ENCODE measurements around the gene ABLIM1. TPM values are rescaled to one million over a fixed set of nuclear protein-coding genes. Genes with fewer than 3 reads are reported as not detected.

ABLIM1 gene
- total RNA-seq, 4 donors from 2014 or later, result 83.1 to 145 (median 120) TPM

GRCh38 chr10:114420811-114421485, 237.1 kb downstream of the ABLIM1 start:
- 88% methylated on average over 4 of the region's 4 CpGs for WGBS
- peaks cover 0 to 2% (median 1%) of the 10 kb centered on the region in 4 donors for H3K4me1 ChIP-seq
- no peaks in the 10 kb centered on the region for H3K27me3 ChIP-seq
- H3K9me3 ChIP-seq, result no peaks in the 10 kb centered on the region
- no peak for TF ChIP-seq POLR2A (IDR thresholded peaks at IDR 0.05; ENCODE audit: low read depth)
- TF ChIP-seq POLR2AphosphoS5 (IDR thresholded peaks at IDR 0.05), result no peak
- TF ChIP-seq EP300 (IDR thresholded peaks at IDR 0.05), result no peak
- TF ChIP-seq CTCF (IDR thresholded peaks at IDR 0.05), result no peak
- H3K4me3 ChIP-seq, result no peak overlapping the region
- H3K27ac ChIP-seq (replicated peaks in 1 of 4), result no peak overlapping the region
- intact Hi-C loops (cut with DNase I), result no loop called here
- DNase-seq (ENCODE audit: extremely low spot score), result no peak
- H3K36me3 ChIP-seq, result no peaks in the 10 kb centered on the region

- TF ChIP-seq POLR2A (IDR thresholded peaks at IDR 0.05; ENCODE audit: low read depth), result no peak
- no peak for TF ChIP-seq CTCF (IDR thresholded peaks at IDR 0.05)
- no peak for TF ChIP-seq POLR2AphosphoS5 (IDR thresholded peaks at IDR 0.05)
- TF ChIP-seq EP300 (IDR thresholded peaks at IDR 0.05), result no peak
- no peak overlapping the region for H3K4me3 ChIP-seq
- no peak overlapping the region for H3K27ac ChIP-seq (replicated peaks in 1 of 4)
- 90% methylated on average over 1 of the region's 1 CpG for WGBS
- H3K36me3 ChIP-seq, result no peaks in the 10 kb centered on the region
- peaks cover 3 to 7% (median 6%) of the 10 kb centered on the region in 4 donors for H3K4me1 ChIP-seq
- no peaks in the 10 kb centered on the region for H3K9me3 ChIP-seq
- no peak for DNase-seq (ENCODE audit: extremely low spot score)
- no peaks in the 10 kb centered on the region for H3K27me3 ChIP-seq
- intact Hi-C loops (cut with DNase I), result no loop called here
Measured at GRCh38 chr10:114418109-114418508, 240.0 kb downstream of the ABLIM1 start.

GRCh38 chr10:114412907-114413797, 244.9 kb downstream of the ABLIM1 start:
- no peaks in the 10 kb centered on the region for H3K9me3 ChIP-seq
- no peaks in the 10 kb centered on the region for H3K36me3 ChIP-seq
- DNase-seq (ENCODE audit: extremely low spot score), result no peak
- no peak overlapping the region for H3K27ac ChIP-seq (replicated peaks in 1 of 4)
- WGBS, result 44% methylated on average over 9 of the region's 9 CpGs
- H3K27me3 ChIP-seq, result no peaks in the 10 kb centered on the region
- H3K4me1 ChIP-seq, result peaks cover 7 to 14% (median 10%) of the 10 kb centered on the region in 4 donors
- intact Hi-C loops (cut with DNase I), result no loop called here
- no peak overlapping the region for H3K4me3 ChIP-seq
- TF ChIP-seq CTCF (IDR thresholded peaks at IDR 0.05) (no peak), POLR2AphosphoS5 (IDR thresholded peaks at IDR 0.05) (no peak), EP300 (IDR thresholded peaks at IDR 0.05) (no peak), POLR2A (IDR thresholded peaks at IDR 0.05; ENCODE audit: low read depth) (no peak)

GRCh38 chr10:114408968-114409444, 249.1 kb downstream of the ABLIM1 start:
- Histone ChIP-seq H3K36me3 (no peaks in the 10 kb centered on the region), H3K4me1 (peaks cover 10 to 26% (median 22%) of the 10 kb centered on the region in 4 donors), H3K4me3 (no peak overlapping the region), H3K9me3 (no peaks in the 10 kb centered on the region), H3K27me3 (peaks cover 0 to 8% (median 2%) of the 10 kb centered on the region in 4 donors), H3K27ac (replicated peaks in 1 of 4) (no peak overlapping the region)
- TF ChIP-seq POLR2A (IDR thresholded peaks at IDR 0.05; ENCODE audit: low read depth) (no peak), POLR2AphosphoS5 (IDR thresholded peaks at IDR 0.05) (no peak), CTCF (IDR thresholded peaks at IDR 0.05) (no peak), EP300 (IDR thresholded peaks at IDR 0.05) (no peak)
- 64% methylated on average over 5 of the region's 5 CpGs for WGBS
- no peak for DNase-seq (ENCODE audit: extremely low spot score)
- intact Hi-C loops (cut with DNase I), result loop anchor here (10.0 kb wide), 1 partner anchor 104 kb away; no protein-coding TSS in a partner anchor

Measured in esophagus muscularis mucosa (tissue), 4 donors.